ENCODE results near the gene NEUROD4.
A peak's percentile ranks its signal among the peaks of the same experiment; 100 is the strongest.

The NEUROD4 gene

DNA sequence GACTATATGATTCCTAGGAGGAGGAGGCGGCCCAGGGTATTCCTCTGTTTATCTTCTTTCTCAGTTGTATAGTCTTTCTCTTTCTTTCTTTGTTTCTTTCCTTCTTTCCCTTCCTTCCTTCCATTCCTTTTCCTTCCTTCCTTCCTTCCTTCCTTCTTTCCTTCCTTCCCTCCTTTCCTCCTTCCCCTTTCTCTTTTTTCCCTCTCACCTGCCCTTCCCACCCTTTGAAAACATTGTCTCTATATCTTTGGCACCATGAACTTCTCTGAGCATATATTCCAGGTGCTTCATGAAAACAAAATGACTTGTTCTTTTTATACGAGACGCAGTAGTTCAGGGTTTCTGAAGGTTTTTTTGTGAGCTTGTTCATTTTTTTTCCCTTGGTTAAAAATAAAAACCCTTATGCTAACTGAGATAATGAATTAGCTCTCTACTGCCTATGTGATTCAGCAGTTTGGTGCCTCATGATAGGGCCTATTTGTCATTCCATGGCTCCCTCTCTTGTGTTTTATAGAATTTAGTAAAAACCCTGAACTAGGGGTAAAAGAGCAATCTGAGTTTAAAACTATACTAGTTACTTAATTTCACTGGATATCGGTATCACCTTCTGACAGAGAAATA lies 32.1 kb upstream of the NEUROD4 start:
- Histone ChIP-seq H3K4me1 (ENCODE audit: low read length) (peaks cover 65% of the 10 kb centered on the region), H3K9me3 (ENCODE audit: insufficient read depth, low read length) (no peaks in the 10 kb centered on the region), H3K36me3 (replicated peaks; ENCODE audit: low read depth, low read length) (peaks cover 7% of the 10 kb centered on the region), H3K79me2 (ENCODE audit: low read length) (peaks cover 14% of the 10 kb centered on the region), H2AFZ (ENCODE audit: low read depth, low read length) (no peak overlapping the region), H3K9ac (ENCODE audit: low read length) (no peak overlapping the region), H3K27ac (ENCODE audit: low read length) (no peak overlapping the region), H3K4me3 (ENCODE audit: low read length) (no peak overlapping the region), H3K4me2 (ENCODE audit: low read length) (no peak overlapping the region), H3K27me3 (ENCODE audit: low read depth, low read length) (no peaks in the 10 kb centered on the region), H4K20me1 (ENCODE audit: insufficient read depth, low read length) (no peaks in the 10 kb centered on the region)
- TF ChIP-seq EZH2phosphoT487 (IDR thresholded peaks at IDR 0.05; ENCODE audit: low read depth), result no peak
- TF ChIP-seq, protein P1, sequence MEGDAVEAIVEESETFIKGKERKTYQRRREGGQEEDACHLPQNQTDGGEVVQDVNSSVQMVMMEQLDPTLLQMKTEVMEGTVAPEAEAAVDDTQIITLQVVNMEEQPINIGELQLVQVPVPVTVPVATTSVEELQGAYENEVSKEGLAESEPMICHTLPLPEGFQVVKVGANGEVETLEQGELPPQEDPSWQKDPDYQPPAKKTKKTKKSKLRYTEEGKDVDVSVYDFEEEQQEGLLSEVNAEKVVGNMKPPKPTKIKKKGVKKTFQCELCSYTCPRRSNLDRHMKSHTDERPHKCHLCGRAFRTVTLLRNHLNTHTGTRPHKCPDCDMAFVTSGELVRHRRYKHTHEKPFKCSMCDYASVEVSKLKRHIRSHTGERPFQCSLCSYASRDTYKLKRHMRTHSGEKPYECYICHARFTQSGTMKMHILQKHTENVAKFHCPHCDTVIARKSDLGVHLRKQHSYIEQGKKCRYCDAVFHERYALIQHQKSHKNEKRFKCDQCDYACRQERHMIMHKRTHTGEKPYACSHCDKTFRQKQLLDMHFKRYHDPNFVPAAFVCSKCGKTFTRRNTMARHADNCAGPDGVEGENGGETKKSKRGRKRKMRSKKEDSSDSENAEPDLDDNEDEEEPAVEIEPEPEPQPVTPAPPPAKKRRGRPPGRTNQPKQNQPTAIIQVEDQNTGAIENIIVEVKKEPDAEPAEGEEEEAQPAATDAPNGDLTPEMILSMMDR (IDR thresholded peaks at IDR 0.05; ENCODE audit: low read depth, low read length), result no peak

DNA sequence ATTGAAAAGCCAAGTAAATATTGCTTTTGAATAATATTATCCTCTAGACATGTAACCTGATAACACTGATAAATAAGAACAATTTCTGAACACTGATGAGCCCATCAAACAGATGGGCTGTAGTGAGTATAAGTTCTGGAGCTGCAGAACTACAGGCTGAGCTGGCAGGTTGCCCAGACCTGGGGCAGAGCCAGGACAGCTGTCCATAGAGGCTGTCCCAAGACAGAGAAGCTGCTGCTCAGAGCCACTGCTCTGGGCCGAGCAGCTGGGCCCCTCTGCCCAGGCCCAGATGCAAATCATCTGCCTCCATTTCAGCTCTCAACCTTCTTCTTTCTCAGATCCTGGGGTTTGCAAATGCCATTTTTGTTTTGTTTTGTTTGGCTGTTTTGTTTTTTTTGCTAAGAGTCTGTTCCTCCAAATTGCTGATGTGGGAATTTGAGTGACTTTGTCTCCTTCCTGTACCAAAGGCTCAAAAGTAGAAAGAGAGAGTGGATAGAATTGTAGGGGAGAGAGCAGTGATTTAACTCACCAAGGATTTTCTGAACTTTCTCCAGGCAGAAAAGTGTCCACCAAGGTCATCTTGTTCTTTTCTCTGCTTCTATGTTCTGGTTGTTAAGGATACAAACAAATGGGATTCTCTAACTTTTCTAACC lies 31.2 kb upstream of the NEUROD4 start:
- Histone ChIP-seq H2AFZ (ENCODE audit: low read depth, low read length) (peak overlapping the region; percentile 31; the same call in 1 of the 2 replicates), H3K9ac (ENCODE audit: low read length) (no peak overlapping the region), H3K9me3 (ENCODE audit: insufficient read depth, low read length) (no peaks in the 10 kb centered on the region), H3K36me3 (replicated peaks; ENCODE audit: low read depth, low read length) (no peaks in the 10 kb centered on the region), H4K20me1 (ENCODE audit: insufficient read depth, low read length) (no peaks in the 10 kb centered on the region), H3K4me1 (ENCODE audit: low read length) (peaks cover 66% of the 10 kb centered on the region), H3K4me3 (ENCODE audit: low read length) (no peak overlapping the region), H3K79me2 (ENCODE audit: low read length) (peaks cover 9% of the 10 kb centered on the region), H3K27ac (ENCODE audit: low read length) (no peak overlapping the region), H3K4me2 (ENCODE audit: low read length) (peak overlapping the region; percentile 38), H3K27me3 (ENCODE audit: low read depth, low read length) (no peaks in the 10 kb centered on the region)
- TF ChIP-seq EZH2phosphoT487 (IDR thresholded peaks at IDR 0.05; ENCODE audit: low read depth), result no peak
- TF ChIP-seq, protein P1 (IDR thresholded peaks at IDR 0.05; ENCODE audit: low read depth, low read length), result no peak

DNA sequence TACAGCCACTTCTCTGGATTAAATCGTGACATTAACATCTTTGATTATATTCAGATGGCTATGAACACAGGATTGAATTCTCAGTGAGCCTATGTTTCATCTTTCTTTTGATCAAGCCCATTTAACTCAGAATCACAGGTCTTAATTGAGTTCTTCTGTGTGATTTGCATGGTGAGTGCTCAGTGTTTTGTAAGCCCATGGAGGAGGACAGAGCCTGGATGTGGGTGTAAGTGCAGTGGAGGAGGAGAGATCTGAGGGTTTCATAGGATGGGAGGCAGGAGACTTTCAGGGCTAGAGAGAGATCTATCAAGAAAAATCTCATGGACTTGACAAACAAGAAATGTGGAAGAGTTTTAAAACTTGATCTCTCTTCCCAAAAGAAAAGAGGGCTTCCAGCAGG lies 29.9 kb upstream of the NEUROD4 start:
- Histone ChIP-seq H3K27ac (ENCODE audit: low read length) (no peak overlapping the region), H3K4me1 (ENCODE audit: low read length) (peaks cover 56% of the 10 kb centered on the region), H3K79me2 (ENCODE audit: low read length) (no peaks in the 10 kb centered on the region), H3K9ac (ENCODE audit: low read length) (no peak overlapping the region), H3K27me3 (ENCODE audit: low read depth, low read length) (no peaks in the 10 kb centered on the region), H3K9me3 (ENCODE audit: insufficient read depth, low read length) (no peaks in the 10 kb centered on the region), H4K20me1 (ENCODE audit: insufficient read depth, low read length) (no peaks in the 10 kb centered on the region), H3K4me3 (ENCODE audit: low read length) (no peak overlapping the region), H2AFZ (ENCODE audit: low read depth, low read length) (no peak overlapping the region), H3K36me3 (replicated peaks; ENCODE audit: low read depth, low read length) (no peaks in the 10 kb centered on the region), H3K4me2 (ENCODE audit: low read length) (no peak overlapping the region)
- TF ChIP-seq EZH2phosphoT487 (IDR thresholded peaks at IDR 0.05; ENCODE audit: low read depth), result no peak
- TF ChIP-seq, protein P1 (IDR thresholded peaks at IDR 0.05; ENCODE audit: low read depth, low read length), result no peak

DNA sequence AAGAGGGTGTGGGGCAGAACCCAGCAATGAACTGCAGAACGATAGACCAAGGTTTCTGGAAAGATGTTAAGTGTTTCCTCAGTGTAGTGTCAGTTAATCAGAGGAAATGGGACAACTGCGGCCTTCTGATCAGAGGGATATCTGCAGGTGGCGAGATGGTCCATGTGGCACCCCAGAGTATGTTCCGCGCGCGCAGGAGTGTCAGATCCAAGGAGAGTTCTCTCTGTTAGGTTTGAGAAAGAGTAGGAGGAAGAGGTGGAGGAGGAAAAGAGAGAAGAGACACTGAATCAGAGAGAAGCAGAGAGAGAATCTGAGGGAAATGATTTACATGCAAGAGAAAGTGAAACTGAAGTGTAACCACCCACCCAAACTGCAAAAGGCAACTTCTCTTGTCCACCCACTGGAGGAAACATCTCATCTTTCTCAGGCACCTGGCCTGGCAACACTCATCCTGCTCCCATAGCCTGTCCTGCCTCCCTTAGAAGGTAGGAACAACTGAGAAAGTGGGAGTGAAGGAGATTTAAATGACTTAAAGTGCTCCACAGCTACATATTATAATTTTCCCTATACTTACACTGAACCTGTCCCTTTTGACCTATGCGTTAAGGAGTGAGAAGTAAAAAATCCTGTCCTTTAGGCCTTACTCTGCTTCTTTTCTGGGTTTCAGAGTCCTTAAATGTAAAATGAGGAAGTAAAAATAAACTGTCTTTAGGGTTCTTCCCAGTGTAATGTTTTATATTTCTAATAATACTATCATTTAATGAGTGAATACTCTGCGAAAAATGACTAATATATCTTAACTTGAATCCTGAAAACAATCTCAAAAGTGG lies 28.4 kb upstream of the NEUROD4 start:
- Histone ChIP-seq H3K4me2 (ENCODE audit: low read length) (peak overlapping the region; percentile 87), H3K79me2 (ENCODE audit: low read length) (no peaks in the 10 kb centered on the region), H3K36me3 (replicated peaks; ENCODE audit: low read depth, low read length) (no peaks in the 10 kb centered on the region), H4K20me1 (ENCODE audit: insufficient read depth, low read length) (no peaks in the 10 kb centered on the region), H2AFZ (ENCODE audit: low read depth, low read length) (peak overlapping the region; percentile 63; the same call in 1 of the 2 replicates), H3K4me1 (ENCODE audit: low read length) (peaks cover 48% of the 10 kb centered on the region), H3K9me3 (ENCODE audit: insufficient read depth, low read length) (no peaks in the 10 kb centered on the region), H3K9ac (ENCODE audit: low read length) (peak overlapping the region; percentile 67), H3K27me3 (ENCODE audit: low read depth, low read length) (no peaks in the 10 kb centered on the region), H3K4me3 (ENCODE audit: low read length) (peak overlapping the region; percentile 56), H3K27ac (ENCODE audit: low read length) (peak overlapping the region; percentile 95)
- TF ChIP-seq, protein P1 (IDR thresholded peaks at IDR 0.05; ENCODE audit: low read depth, low read length), result no peak
- no peak for TF ChIP-seq EZH2phosphoT487 (IDR thresholded peaks at IDR 0.05; ENCODE audit: low read depth)
